Right lobe of liver (tissue), 4 donors: ENCODE measurements around the gene AVL9.
"Not testable (repeated sequence)": the region's sequence is repeated elsewhere in the genome, so short reads cannot be mapped to it uniquely, and the experiment has no call there.

Source experiments
- CTCF ChIP-seq, 4 donors: fragments of 200-600 bp in 3 of 4; fragments of 450-650 bp in 1 of 4; IDR thresholded peaks; one replicate each; pipeline versions ENCODE4 v1.5.1 to v1.8.0; 2016 to 2022; ENCODE audit warnings: antibody characterized with exemption in 4 of 4, mild to moderate bottlenecking in 2 of 4
- POLR2A ChIP-seq: fragments of 450-650 bp; IDR thresholded peaks from one replicate; pipeline ENCODE4 v1.6.1; 2017; ENCODE audit warnings: antibody characterized with exemption, mild to moderate bottlenecking
- donor health status: DM: no; HTN: no; CAD: no.
- donor health status: DM: no; HTN: no; CAD: no.
- donor health status: DM: no; HTN: yes; CAD: no.

- TF ChIP-seq POLR2A; CTCF (IDR thresholded peaks at IDR 0.05): not testable (repeated sequence)
Observed at GRCh38 chr7:32633446-32633845, 138.2 kb downstream of the AVL9 start.
